ENCODE data around the gene ACMSD. TPM values are rescaled to one million over a fixed set of nuclear protein-coding genes. Genes with fewer than 3 reads are reported as not detected.

ACMSD gene
- polyA plus RNA-seq, 1 of the 3 experiments (the other 2 are of a cell fraction), result not detected

GRCh38 chr2:134843968-134844367, 5.6 kb downstream of the ACMSD start (continued):
- no peak for TF ChIP-seq EZH2phosphoT487 (IDR thresholded peaks at IDR 0.05; ENCODE audit: borderline replicate concordance, low read depth)

- no peak overlapping the region for H3K27ac ChIP-seq (ENCODE audit: low read depth in 2 of 2, low read length in 1 of 2)
- no peak for DNase-seq
- H3F3A ChIP-seq (replicated peaks; ENCODE audit: insufficient read depth), result no peaks in the 10 kb centered on the region
- no peaks in the 10 kb centered on the region; a peak in 1 of 4 replicates for H3K4me1 ChIP-seq (ENCODE audit: control insufficient read depth in 1 of 2, insufficient read depth in 2 of 2, low read depth in 1 of 2, low read length in 1 of 2)
- no peaks in the 10 kb centered on the region for H3K9me2 ChIP-seq
- H3K27me3 ChIP-seq (ENCODE audit: insufficient read depth), result no peaks in the 10 kb centered on the region
- no peaks in the 10 kb centered on the region for H3K79me2 ChIP-seq (ENCODE audit: insufficient read depth)
- POLR2A ChIA-PET, result no interaction called here
- 38% methylated on average over 1 of the region's 2 CpGs for WGBS (ENCODE audit: low lambda C conversion rate)
- no peak overlapping the region for H2AFZ ChIP-seq (ENCODE audit: low read depth)
- H3K9ac ChIP-seq, result no peak overlapping the region
- no peaks in the 10 kb centered on the region for H4K20me1 ChIP-seq (ENCODE audit: insufficient read depth)
- TF ChIP-seq YY1 (IDR thresholded peaks at IDR 0.05; ENCODE audit: low read depth) (no peak), ELF1 (IDR thresholded peaks at IDR 0.05) (no peak), NFIC (IDR thresholded peaks at IDR 0.05; ENCODE audit: borderline replicate concordance) (no peak), FOXM1 (IDR thresholded peaks at IDR 0.05; ENCODE audit: low read depth) (no peak), SMC3 (IDR thresholded peaks at IDR 0.05; ENCODE audit: low read depth, low read length) (no peak), GABPA (IDR thresholded peaks at IDR 0.05; ENCODE audit: low read depth) (no peak), TCF12 (IDR thresholded peaks at IDR 0.05) (no peak), CTCF (IDR thresholded peaks at IDR 0.05) (no peak), USF1 (IDR thresholded peaks at IDR 0.05; ENCODE audit: borderline replicate concordance, low read depth) (no peak), FOXJ3 (CRISPR knock-in tag; IDR thresholded peaks at IDR 0.05) (no peak), TEAD4 (IDR thresholded peaks at IDR 0.05; ENCODE audit: borderline replicate concordance, insufficient read depth) (no peak), RCOR1 (IDR thresholded peaks at IDR 0.05; ENCODE audit: low read length) (no peak), POLR2AphosphoS5 (IDR thresholded peaks at IDR 0.05; ENCODE audit: low read depth, low read length) (no peak), CHD2 (IDR thresholded peaks at IDR 0.05; ENCODE audit: low read length, partially characterized antibody) (no peak), REST (IDR thresholded peaks at IDR 0.05; ENCODE audit: low read depth, low read length) (no peak), JUND (IDR thresholded peaks at IDR 0.05) (no peak), FOSL2 (IDR thresholded peaks at IDR 0.05; ENCODE audit: borderline replicate concordance, low read depth) (no peak), IRF3 (IDR thresholded peaks at IDR 0.05; ENCODE audit: low read depth, low read length) (no peak)
- CTCF ChIA-PET, result interaction anchor here (1.4 kb wide), 1 partner anchor 20 kb away, joined by 3 read pairs; no protein-coding TSS in a partner anchor
- no peaks in the 10 kb centered on the region for H3K36me3 ChIP-seq (replicated peaks in 1 of 2; ENCODE audit: control insufficient read depth in 1 of 2, insufficient read depth in 2 of 2, low read length in 1 of 2)
- H3K4me2 ChIP-seq, result no peak overlapping the region
- no peak overlapping the region for H3K4me3 ChIP-seq (ENCODE audit: low read depth in 2 of 2, low read length in 1 of 2)
- no peaks in the 10 kb centered on the region for H3K9me3 ChIP-seq
Measured at GRCh38 chr2:134845028-134845427, 6.6 kb downstream of the ACMSD start.
